Activated T-cell treated with anti-CD3 and anti-CD28 coated beads, Interleukin-2, amount 50 U/mL, for 4 hours (primary cell): ENCODE data around the gene PTPRN. TPM values are rescaled to one million over a fixed set of nuclear protein-coding genes. Genes with fewer than 3 reads are reported as not detected.
"Not testable (repeated sequence)": the region's sequence is repeated elsewhere in the genome, so short reads cannot be mapped to it uniquely, and the experiment has no call there.

Experiments used
- ATAC-seq, 2 donors: fragments of 200-7000 bp; cut with Tn5 transposase; one replicate each; pipeline ENCODE4 v1.10.0; 2021
- DNase-seq: peaks from one replicate; pipeline ENCODE4 v3.0.0-alpha.2; 2020
- H3K27me3 Mint-ChIP-seq: one replicate; pipeline ENCODE4 v1.8.0; 2021; ENCODE audit warnings: low read depth, mixed read lengths
- H3K36me3 Mint-ChIP-seq: one replicate; pipeline ENCODE4 v1.8.0; 2022; ENCODE audit warnings: mixed read lengths; ENCODE audit not compliant: insufficient read depth
- H3K4me1 Mint-ChIP-seq: one replicate; pipeline ENCODE4 v1.8.0; 2021; ENCODE audit warnings: low read depth, mixed read lengths
- H3K4me3 Mint-ChIP-seq: one replicate; pipeline ENCODE4 v1.8.0; 2021; ENCODE audit warnings: mild to moderate bottlenecking, moderate library complexity, mixed read lengths
- H3K9me3 Mint-ChIP-seq: one replicate; pipeline ENCODE4 v1.8.0; 2021; ENCODE audit warnings: mixed read lengths
- total RNA-seq, 3 donors: library from RNA; stranded (reverse); gene quantifications; one replicate each; pipeline ENCODE4 v1.2.1, GENCODE V29; 2021

Gene PTPRN
- total RNA-seq, 3 donors from 2014 or later = 0.19 TPM; not detected in 2

- H3K9me3 Mint-ChIP-seq = no peaks in the 10 kb centered on the region
- H3K27me3 Mint-ChIP-seq = peaks cover 35% of the 10 kb centered on the region
- no peak overlapping the region for H3K4me3 Mint-ChIP-seq
- ATAC-seq = no peak
- no peaks in the 10 kb centered on the region for H3K36me3 Mint-ChIP-seq
- no peak for DNase-seq
- H3K4me1 Mint-ChIP-seq = peaks cover 10% of the 10 kb centered on the region
These were observed 16.6 kb upstream of the PTPRN start for GRCh38 chr2:219325657-219326315.

DNA sequence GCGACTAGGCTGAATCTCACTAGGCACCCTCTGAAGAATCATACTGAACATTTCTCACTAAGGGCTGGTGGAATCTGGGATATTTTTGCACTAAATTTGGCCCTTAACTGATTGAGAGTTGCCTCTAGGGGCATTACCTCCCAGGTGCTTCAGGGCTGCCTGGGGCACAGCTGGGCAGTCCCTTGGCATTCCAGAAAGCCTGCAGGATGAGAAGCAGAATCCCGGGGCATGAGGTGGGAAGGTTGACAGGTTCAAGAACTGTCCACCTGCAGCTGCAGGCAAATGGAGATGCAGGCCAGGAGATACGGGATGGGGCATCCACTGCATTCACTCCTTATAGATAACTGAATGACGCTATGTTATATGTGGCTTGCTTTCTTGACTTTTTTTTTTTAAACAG is 15.9 kb upstream of the PTPRN start:
- DNase-seq = no peak
- Mint-ChIP-seq H3K9me3 (no peaks in the 10 kb centered on the region), H3K4me3 (no peak overlapping the region), H3K27me3 (peaks cover 30% of the 10 kb centered on the region), H3K4me1 (peaks cover 11% of the 10 kb centered on the region), H3K36me3 (no peaks in the 10 kb centered on the region)
- ATAC-seq = no peak

GRCh38 chr2:219323434-219323833 is 14.2 kb upstream of the PTPRN start:
- H3K9me3 Mint-ChIP-seq = no peaks in the 10 kb centered on the region
- no peak overlapping the region for H3K4me3 Mint-ChIP-seq
- H3K36me3 Mint-ChIP-seq = no peaks in the 10 kb centered on the region
- peaks cover 23% of the 10 kb centered on the region for H3K27me3 Mint-ChIP-seq
- H3K4me1 Mint-ChIP-seq = peaks cover 11% of the 10 kb centered on the region
- ATAC-seq (no peak), DNase-seq (no peak)

DNA sequence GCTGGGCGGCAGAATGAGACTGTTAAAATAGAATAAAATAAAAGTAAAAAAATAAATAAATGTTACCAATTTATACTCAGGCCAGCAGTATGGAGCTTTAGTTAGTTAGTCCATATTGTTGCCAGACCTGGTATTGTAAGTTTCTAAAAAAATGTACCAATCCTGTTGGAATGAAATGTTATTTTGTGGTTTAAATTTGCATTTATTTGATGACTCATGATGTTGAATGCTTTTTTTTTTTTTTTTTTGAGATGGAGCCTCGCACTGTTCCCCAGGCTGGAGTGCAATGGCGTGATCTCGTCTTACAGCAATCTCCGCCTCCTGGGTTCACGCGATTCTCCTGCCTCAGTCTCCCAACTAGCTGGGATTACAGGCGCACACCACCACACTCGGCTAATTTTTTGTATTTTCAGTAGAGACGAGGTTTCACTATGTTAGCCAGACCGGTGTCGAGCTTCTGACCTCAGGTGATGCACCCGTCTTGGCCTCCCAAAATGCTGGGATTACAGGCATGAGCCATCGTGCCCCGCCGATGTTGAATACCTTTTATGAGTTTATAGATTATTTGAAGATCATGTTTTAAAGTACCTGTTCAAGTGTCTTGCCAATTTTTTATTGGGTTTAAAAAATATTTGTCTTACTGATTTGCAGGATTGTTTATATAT is 5.7 kb upstream of the PTPRN start:
- no peaks in the 10 kb centered on the region for H3K4me1 Mint-ChIP-seq
- H3K4me3 Mint-ChIP-seq = no peak overlapping the region
- no peaks in the 10 kb centered on the region for H3K9me3 Mint-ChIP-seq
- no peak for DNase-seq
- H3K36me3 Mint-ChIP-seq = no peaks in the 10 kb centered on the region
- ATAC-seq = no peak
- H3K27me3 Mint-ChIP-seq = peaks cover 22% of the 10 kb centered on the region

DNA sequence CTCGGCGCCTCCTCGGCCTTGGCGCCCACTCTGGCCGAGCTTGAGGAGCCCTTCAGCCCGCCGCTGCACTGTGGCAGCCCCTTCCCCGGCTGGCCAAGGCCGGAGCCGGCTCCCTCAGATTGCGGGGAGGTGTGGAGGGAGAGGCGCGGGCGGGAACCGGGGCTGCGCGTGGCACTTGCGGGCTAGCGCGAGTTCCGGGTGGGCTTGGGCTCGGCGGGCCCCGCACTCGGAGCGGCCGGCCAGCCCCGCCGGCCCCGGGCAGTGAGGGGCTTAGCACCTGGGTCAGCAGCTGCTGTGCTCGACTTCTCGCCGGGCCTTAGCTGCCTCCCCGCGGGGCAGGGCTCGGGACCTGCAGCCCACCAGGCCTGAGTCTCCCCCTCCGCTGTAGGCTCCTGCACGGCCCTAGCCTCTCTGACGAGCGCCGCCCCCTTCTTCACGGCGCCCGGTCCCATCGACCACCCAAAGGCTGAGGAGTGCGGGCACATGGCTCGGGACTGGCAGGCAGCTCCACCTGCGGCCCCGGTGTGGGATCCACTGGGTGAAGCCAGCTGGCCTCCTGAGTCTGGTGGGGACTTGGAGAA is 3.6 kb upstream of the PTPRN start:
- H3K27me3 Mint-ChIP-seq = peaks cover 38% of the 10 kb centered on the region
- DNase-seq, H3K9me3 Mint-ChIP-seq, H3K4me1 Mint-ChIP-seq, H3K36me3 Mint-ChIP-seq, ATAC-seq, H3K4me3 Mint-ChIP-seq: not testable (repeated sequence)

DNA sequence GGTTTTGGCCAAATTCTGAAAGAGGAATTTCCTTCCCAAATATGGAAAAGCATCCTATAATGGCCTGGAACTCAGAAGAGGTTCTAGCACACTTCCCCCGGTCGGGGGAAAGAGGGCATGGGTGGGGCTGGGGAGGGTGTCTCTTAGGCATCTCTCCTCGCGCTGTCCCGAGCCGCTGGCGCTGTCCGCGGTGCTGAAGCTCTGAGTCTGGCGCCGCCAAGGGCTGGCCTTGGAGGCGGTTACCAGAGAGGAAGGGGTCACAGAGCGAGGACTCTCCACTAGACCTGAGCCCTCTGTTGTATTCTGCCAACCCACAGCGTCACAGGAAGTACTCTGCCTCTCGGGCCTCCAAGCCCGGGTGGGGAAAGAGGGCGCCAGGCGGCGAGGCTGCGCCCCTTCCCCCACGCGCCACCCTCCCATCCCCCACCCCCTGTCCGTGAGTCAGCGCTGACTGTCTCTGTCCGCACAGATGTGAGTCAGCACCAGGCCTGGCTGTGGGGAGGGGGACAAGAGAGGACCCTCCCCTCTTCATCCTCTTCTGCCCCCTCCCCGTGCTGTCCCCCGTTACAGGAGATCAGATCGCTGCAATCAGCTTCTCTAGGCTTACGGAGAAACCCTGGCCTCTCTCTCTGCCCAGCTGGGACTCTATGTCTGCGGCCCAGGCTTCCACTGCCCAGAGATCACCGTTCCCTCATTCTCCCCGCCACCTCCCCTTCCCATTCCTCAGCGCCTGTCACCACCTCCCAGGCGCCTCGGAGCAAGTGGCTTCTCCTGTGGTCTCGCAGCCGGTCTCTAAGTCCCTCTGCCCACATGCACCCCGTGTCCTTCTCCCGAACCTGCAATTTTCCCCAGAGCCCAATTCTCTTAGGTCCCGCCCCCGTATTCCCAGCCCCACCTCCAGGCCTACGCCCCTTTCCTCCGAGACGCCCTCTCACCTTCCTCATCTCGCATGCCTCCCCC is 779 bp downstream of the PTPRN start:
- Mint-ChIP-seq H3K27me3 (peaks cover 74% of the 10 kb centered on the region), H3K36me3 (no peaks in the 10 kb centered on the region), H3K4me3 (no peak overlapping the region), H3K4me1 (peaks cover 2% of the 10 kb centered on the region), H3K9me3 (no peaks in the 10 kb centered on the region)
- ATAC-seq (peak; percentile 82), DNase-seq (peak; percentile 57)

- no peak overlapping the region for H3K4me3 Mint-ChIP-seq
- no peak for DNase-seq
- H3K27me3 Mint-ChIP-seq = peaks cover 85% of the 10 kb centered on the region
- no peaks in the 10 kb centered on the region for H3K9me3 Mint-ChIP-seq
- H3K36me3 Mint-ChIP-seq = no peaks in the 10 kb centered on the region
- ATAC-seq = no peak
- peaks cover 2% of the 10 kb centered on the region for H3K4me1 Mint-ChIP-seq
These were observed 3.2 kb downstream of the PTPRN start for GRCh38 chr2:219306047-219306446.

GRCh38 chr2:219304223-219304622 is 5.0 kb downstream of the PTPRN start:
- ATAC-seq = no peak
- no peak overlapping the region for H3K4me3 Mint-ChIP-seq
- peaks cover 76% of the 10 kb centered on the region for H3K27me3 Mint-ChIP-seq
- H3K4me1 Mint-ChIP-seq = peaks cover 2% of the 10 kb centered on the region
- no peaks in the 10 kb centered on the region for H3K36me3 Mint-ChIP-seq
- H3K9me3 Mint-ChIP-seq = no peaks in the 10 kb centered on the region
- no peak for DNase-seq

DNA sequence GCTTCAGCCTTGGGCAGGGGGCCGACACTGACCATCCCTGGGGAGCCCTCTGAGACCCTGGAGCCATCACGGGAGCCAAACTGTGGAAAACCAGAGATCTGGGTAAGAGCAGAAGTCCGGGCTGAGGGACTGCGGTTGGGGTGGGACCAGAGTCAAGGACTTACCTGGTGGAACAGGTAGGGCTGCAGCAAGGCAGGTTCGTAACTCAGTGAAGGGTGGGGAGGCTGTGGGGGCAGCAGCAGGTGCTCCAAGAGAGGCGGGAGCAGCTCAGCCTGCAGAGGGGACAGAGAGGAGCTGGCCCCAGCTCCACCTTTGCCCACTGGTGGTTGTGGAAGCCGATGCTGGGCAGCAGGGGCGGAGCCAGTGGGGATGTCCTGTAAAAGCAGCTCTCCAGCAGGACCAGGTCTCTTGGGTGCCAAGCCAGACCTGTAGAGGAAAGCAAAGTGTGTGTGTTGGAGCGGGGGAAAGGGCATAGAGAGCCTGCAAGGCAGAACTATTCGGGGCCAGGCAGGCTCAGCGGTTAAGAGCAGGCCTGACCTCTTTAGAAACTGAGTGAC is 6.7 kb downstream of the PTPRN start:
- peaks cover 65% of the 10 kb centered on the region for H3K27me3 Mint-ChIP-seq

GRCh38 chr2:219300022-219300421 is 9.2 kb downstream of the PTPRN start:
- ATAC-seq (no peak), DNase-seq (no peak)
- Mint-ChIP-seq H3K4me1 (peaks cover 8% of the 10 kb centered on the region), H3K4me3 (no peak overlapping the region), H3K27me3 (peaks cover 41% of the 10 kb centered on the region), H3K9me3 (no peaks in the 10 kb centered on the region), H3K36me3 (no peaks in the 10 kb centered on the region)

More for the DNA sequence above, 6.7 kb downstream of the PTPRN start:
- DNase-seq (no peak), ATAC-seq (no peak)
- no peak overlapping the region for H3K4me3 Mint-ChIP-seq
- no peaks in the 10 kb centered on the region for H3K36me3 Mint-ChIP-seq
- H3K4me1 Mint-ChIP-seq = peaks cover 3% of the 10 kb centered on the region
- no peaks in the 10 kb centered on the region for H3K9me3 Mint-ChIP-seq

DNA sequence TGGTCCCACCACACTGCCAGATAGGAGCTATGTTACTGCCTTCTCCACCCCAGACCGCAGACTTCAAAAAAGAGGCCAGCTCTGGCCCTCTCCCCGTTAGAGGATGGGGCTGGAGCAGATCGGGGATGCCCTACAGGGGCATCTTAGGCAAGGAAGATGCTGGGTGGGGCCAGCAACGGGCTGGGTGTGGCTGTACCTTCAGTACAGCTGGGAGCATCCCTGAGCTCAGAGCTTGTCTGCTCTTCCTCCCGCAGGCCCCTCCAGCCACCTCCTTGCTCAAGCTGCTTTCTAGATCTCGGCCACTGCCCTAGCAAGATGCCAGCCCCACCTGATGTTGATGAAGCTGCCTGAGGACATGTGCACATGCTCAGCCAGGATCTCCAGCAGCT is 9.8 kb downstream of the PTPRN start:
- no peaks in the 10 kb centered on the region for H3K9me3 Mint-ChIP-seq
- peaks cover 34% of the 10 kb centered on the region for H3K27me3 Mint-ChIP-seq
- no peaks in the 10 kb centered on the region for H3K36me3 Mint-ChIP-seq
- no peak overlapping the region for H3K4me3 Mint-ChIP-seq
- no peak for ATAC-seq
- DNase-seq = no peak
- peaks cover 11% of the 10 kb centered on the region for H3K4me1 Mint-ChIP-seq

- ATAC-seq = peak; percentile 59 to 64
- peaks cover 14% of the 10 kb centered on the region for H3K4me1 Mint-ChIP-seq
- H3K36me3 Mint-ChIP-seq = no peaks in the 10 kb centered on the region
- peak; percentile 90 for DNase-seq
- H3K27me3 Mint-ChIP-seq = peaks cover 33% of the 10 kb centered on the region
- no peaks in the 10 kb centered on the region for H3K9me3 Mint-ChIP-seq
- H3K4me3 Mint-ChIP-seq = no peak overlapping the region
These were observed 10.3 kb downstream of the PTPRN start for GRCh38 chr2:219298759-219299371.

- no peaks in the 10 kb centered on the region for H3K36me3 Mint-ChIP-seq
- no peak for DNase-seq
- H3K4me3 Mint-ChIP-seq = no peak overlapping the region
- H3K9me3 Mint-ChIP-seq = no peaks in the 10 kb centered on the region
- ATAC-seq = no peak
- peaks cover 14% of the 10 kb centered on the region for H3K4me1 Mint-ChIP-seq
- H3K27me3 Mint-ChIP-seq = peaks cover 23% of the 10 kb centered on the region
These were observed 11.3 kb downstream of the PTPRN start for GRCh38 chr2:219297766-219298456.
